GM21526 (cell line): ENCODE measurements around the gene IRX2.

ENCODE experiments used
- ATAC-seq: cut with Tn5 transposase; IDR thresholded peaks from one replicate; pipeline ENCODE4 v1.9.1; 2021; ENCODE audit warnings: moderate library complexity; ENCODE audit not compliant: unreplicated experiment, low FRiP score

IRX2 gene

DNA sequence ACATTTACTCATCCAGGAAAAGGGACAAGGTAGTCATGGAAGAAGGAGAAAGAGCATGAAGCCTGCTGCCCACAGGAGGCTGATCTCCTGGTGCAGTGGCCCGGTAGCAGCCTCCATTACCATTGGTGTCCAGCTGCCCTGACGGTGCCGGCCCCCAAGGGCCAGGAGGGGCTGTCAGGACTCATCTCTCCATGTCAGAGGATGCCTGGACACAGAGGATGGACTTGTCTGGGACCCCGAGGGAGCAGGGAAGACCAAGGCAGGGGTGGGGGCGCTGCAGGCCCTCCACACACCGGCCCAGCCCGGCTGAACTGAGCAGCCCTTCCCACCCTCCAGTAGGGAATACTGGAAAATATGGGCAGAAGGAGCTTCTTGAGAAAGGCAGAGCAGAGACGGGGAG, 52.2 kb downstream of the IRX2 start:
- ATAC-seq, result no peak

DNA sequence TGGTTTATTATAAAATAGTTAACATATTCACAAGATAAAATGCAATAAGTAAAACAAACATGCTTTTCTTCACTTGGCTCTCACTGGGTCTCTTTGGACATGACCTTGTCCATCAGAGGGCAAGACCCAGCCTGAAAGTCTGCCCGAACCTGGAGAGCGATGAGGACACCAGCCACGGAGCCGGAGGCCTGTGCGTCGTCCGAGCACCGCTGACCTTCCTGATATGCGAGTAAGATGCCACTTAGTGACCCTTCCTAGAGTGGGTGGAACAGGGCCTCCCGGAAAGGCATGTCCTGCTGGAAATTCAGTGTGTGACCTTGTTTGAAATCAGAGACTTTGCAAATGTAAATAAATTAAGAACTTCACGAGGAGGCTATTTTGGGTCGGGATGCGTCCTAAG, 52.9 kb downstream of the IRX2 start:
- no peak for ATAC-seq

DNA sequence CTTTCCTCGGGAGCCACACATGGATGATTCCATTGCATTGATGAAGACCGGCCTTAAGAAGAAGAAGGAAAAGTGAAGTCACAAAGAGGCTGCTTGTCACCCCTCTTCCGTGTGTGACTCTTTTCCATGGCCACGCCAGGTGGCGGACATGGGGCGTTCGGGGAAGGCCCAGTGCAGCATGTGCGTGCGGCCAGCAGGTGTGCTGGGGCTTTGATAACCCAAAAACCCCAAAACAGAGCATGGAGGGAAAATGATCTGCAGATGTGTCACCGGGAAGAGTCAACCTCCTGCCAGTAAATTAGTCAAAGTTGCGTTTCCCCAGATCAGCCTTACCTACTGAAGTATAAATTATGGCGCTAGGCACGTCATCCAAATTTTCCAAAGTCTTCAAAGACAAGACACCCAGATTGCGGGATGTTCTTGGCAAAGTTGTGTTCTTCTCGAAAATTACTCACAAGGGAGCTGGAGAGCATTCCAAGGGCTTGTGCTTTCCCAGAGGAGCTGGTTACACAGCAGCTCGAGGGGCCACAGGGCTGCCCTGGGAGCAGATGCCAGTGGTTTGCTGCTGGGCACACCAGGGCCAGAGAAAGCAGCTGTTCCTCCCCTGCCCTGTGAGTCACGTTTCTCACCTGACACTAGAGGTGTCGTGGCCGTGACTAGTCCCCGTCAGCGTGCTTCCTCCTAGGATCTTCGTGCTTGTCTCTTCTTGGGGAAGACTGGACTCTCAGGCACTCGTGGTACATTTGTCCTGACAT, 53.9 kb downstream of the IRX2 start:
- no peak for ATAC-seq

DNA sequence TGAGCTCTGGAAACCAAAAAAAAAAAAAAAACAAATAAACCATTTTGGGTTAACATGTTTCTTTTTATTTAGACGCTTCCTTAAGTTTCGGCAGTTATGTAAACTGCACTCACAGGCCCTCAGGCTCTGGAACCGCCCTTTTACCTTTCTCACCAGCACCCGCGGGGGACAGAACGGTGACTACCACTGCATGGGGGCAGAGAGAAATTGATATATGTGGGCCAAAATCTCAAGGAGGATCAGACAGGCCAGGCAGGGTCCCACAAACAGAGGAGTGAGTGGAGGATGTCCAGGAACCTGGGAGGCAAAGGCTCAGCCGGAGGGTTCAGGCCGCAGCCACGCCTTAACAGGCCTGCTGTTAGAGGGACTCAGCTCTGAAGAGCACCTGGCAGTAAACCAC, 54.4 kb downstream of the IRX2 start:
- ATAC-seq, result no peak
